Measurements from ENCODE around the gene CELSR2. TPM values are rescaled to one million over a fixed set of nuclear protein-coding genes. Genes with fewer than 3 reads are reported as not detected.

CELSR2 gene
- total and polyA plus RNA-seq, 2 of the 8 experiments (the other 6 are each of a cell fraction or from before 2014, with no cell fraction given) = 12.0 to 27.7 TPM

DNA sequence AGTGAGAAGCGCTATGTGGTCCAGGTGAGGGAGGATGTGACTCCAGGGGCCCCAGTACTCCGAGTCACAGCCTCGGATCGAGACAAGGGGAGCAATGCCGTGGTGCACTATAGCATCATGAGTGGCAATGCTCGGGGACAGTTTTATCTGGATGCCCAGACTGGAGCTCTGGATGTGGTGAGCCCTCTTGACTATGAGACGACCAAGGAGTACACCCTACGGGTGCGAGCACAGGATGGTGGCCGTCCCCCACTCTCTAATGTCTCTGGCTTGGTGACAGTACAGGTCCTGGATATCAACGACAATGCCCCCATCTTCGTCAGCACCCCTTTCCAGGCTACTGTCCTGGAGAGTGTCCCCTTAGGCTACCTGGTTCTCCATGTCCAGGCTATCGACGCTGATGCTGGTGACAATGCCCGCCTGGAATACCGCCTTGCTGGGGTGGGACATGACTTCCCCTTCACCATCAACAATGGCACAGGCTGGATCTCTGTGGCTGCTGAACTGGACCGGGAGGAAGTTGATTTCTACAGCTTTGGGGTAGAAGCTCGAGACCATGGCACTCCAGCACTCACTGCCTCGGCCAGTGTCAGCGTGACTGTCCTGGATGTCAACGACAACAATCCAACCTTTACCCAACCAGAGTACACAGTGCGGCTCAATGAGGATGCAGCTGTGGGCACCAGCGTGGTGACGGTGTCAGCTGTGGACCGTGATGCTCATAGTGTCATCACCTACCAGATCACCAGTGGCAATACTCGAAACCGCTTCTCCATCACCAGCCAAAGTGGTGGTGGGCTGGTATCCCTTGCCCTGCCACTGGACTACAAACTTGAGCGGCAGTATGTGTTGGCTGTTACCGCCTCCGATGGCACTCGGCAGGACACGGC is 2.2 kb downstream of the CELSR2 start (continued):
- TF ChIP-seq KDM4A (IDR thresholded peaks at IDR 0.05; ENCODE audit: low read depth, low read length, severe bottlenecking) (no peak), ASH2L (IDR thresholded peaks at IDR 0.05; ENCODE audit: low read length) (no peak), KDM1A (IDR thresholded peaks at IDR 0.05; ENCODE audit: borderline replicate concordance, low read length) (no peak), EZH2 (IDR thresholded peaks at IDR 0.05; ENCODE audit: low read depth, low read length, severe bottlenecking) (no peak), CREB1 (IDR thresholded peaks at IDR 0.05) (no peak), YY1 (IDR thresholded peaks at IDR 0.05; ENCODE audit: low read depth, low read length) (no peak), NRF1 (IDR thresholded peaks at IDR 0.05; ENCODE audit: low read depth, low read length) (no peak)
- TF ChIP-seq, protein P1, sequence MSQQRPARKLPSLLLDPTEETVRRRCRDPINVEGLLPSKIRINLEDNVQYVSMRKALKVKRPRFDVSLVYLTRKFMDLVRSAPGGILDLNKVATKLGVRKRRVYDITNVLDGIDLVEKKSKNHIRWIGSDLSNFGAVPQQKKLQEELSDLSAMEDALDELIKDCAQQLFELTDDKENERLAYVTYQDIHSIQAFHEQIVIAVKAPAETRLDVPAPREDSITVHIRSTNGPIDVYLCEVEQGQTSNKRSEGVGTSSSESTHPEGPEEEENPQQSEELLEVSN (IDR thresholded peaks at IDR 0.05) = no peak

Data from H1 (cell line).